Testis (tissue), 2 donors: Measurements from ENCODE around the gene KLHDC4.

Experiments used
- CTCF ChIP-seq, 3 experiments: fragments of 450-650 bp in 2 of 3; fragments of 200-600 bp in 1 of 3; sonication (generic) in 1 of 3; IDR thresholded peaks; one replicate each; pipeline ENCODE4 v1.5.1; 2016 to 2019; ENCODE audit warnings: antibody characterized with exemption in 3 of 3, mild to moderate bottlenecking in 2 of 3, moderate library complexity in 1 of 3
- POLR2A ChIP-seq: fragments of 450-650 bp; IDR thresholded peaks from one replicate; pipeline ENCODE4 v1.6.1; 2017; ENCODE audit warnings: antibody characterized with exemption, mild to moderate bottlenecking, moderate library complexity

GRCh38 chr16:87789437-87790291 is 23.9 kb upstream of the KLHDC4 start:
- TF ChIP-seq CTCF (IDR thresholded peaks at IDR 0.05) (no peak), POLR2A (no peak)
